GM19035 (cell line): ENCODE results near the gene ZNF154.

Experiments
- ATAC-seq: cut with Tn5 transposase; IDR thresholded peaks from one replicate; pipeline ENCODE4 v1.9.1; 2021; ENCODE audit not compliant: unreplicated experiment

The ZNF154 gene

GRCh38 chr19:57682226-57682766 is 26.7 kb downstream of the ZNF154 start:
- no peak for ATAC-seq

- ATAC-seq, result no peak
These were observed 33.1 kb downstream of the ZNF154 start for GRCh38 chr19:57675881-57676280.

- no peak for ATAC-seq
These were observed 36.5 kb downstream of the ZNF154 start for GRCh38 chr19:57672466-57672865.

- ATAC-seq, result no peak
These were observed 37.7 kb downstream of the ZNF154 start for GRCh38 chr19:57671124-57671895.

GRCh38 chr19:57668635-57669034 is 40.4 kb downstream of the ZNF154 start, which contains the start of gene ZSCAN4:
Gene ZSCAN4, plus strand, starts transcription at chr19:57668935. Its CDS starts 7,211 bp downstream, at chr19:57676146.
- no peak for ATAC-seq

GRCh38 chr19:57667228-57667627 is 41.8 kb downstream of the ZNF154 start:
- ATAC-seq, result no peak

GRCh38 chr19:57665261-57665806 is 43.7 kb downstream of the ZNF154 start:
- no peak for ATAC-seq

GRCh38 chr19:57664269-57665127 is 44.5 kb downstream of the ZNF154 start:
- ATAC-seq, result no peak

- no peak for ATAC-seq
These were observed 52.7 kb downstream of the ZNF154 start for GRCh38 chr19:57656346-57656745.

GRCh38 chr19:57655443-57655842 is 53.6 kb downstream of the ZNF154 start:
- no peak for ATAC-seq

GRCh38 chr19:57653689-57654088 is 55.3 kb downstream of the ZNF154 start:
- no peak for ATAC-seq

GRCh38 chr19:57651654-57651996 is 57.4 kb downstream of the ZNF154 start:
- ATAC-seq, result no peak

- no peak for ATAC-seq
These were observed 60.5 kb downstream of the ZNF154 start for GRCh38 chr19:57648331-57649003.
